ENCODE results near the gene SHC1.

Gene SHC1

DNA sequence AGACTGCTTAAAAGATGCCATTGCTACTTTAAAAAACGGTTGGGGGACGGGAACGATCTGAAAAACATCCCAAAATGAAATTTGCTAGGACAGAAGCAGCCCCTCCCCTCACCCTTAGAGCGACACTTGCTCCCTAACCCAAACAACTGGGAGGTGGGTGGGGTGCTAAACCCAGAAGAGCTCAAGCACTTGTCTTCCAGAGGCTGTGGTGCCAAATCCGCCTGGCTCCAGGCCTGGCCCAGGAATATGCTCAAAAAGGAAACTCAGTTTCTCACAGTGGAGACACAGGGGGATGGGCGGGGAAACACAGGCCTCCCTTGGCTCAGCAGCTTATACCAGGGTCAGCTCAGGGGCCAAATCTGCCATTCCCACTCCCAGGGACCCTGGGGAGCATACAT lies 14.0 kb downstream of the SHC1 start:
- DNase-seq (ENCODE audit: low read depth) = no peak

DNA sequence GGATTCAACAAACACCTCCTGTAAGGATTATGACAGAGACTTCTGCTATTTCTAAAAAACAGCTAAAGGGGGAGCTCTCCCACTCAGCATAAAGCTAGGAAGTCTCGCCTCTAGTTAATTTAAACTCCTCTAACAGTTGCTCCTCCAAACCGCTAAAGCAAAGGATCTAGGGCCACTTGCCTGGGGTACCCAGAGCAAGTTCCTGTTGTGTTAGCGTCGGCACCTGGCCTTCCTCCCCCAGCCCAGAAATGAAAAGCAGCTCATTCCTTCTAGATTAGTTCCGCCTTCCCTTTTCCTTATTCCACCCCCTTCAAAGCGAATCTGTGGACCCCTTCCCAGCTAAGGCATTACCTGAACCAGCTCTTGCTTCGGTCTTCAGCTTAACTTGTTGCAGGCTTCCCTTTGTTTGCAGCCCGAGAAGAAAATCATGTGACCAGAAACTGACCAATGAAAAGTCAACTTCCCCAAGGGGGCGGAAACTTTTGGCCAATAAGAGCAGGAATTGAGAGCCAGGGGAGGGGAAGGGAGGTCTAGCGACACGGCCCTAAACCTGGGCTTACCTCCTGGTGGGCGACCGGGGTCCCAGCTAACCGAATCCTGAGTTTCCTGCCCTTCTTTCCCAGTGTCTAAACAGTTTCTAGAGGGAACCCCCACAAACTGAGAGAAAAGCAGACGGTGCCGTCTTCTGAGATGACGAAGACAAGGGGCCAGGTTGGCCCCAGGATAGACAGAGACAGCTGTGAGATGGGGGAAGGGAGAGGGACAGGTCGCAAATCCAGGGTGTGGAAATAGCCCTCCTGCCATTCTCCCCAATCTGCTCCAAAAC lies 14.6 kb downstream of the SHC1 start, which contains the start of gene PBXIP1:
TSS of gene PBXIP1 (minus strand) at position 382 of the 826 bp plus-strand sequence. CDS start 2,378 bp downstream, outside the sequence.
- DNase-seq (ENCODE audit: low read depth) = peak; percentile 79

DNA sequence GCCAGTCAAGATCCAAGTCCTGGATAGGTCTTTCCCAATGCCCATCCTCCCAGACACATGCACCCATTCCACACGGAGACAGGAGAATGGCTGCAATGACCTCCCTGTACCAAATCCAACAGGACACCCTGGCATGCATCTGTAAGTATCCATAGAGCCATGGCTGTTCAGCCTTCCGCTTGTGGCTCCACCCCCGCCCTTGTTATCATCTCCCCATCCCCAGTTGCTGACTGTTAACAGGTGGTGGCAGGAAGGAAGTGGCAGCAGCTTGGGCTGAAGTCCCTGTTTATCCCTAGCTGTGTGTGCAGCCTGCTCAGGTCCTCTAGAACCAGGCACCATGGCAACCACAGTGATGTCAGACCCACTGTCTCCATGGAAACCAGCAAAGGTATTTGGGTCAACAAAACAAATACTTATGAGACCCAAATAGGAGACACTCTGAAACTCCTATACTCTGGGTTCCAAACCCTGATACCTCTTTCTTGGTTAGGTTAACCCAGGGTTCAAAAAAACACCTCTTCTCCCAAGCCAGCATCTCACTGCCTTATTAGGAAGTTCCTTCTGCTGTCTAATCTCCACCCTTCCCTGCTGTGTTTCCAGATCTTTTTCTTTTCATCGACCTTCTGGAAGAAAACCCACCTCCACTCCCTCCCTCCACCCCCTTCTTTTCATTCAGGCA lies 15.4 kb downstream of the SHC1 start:
- DNase-seq (ENCODE audit: low read depth) = no peak

DNA sequence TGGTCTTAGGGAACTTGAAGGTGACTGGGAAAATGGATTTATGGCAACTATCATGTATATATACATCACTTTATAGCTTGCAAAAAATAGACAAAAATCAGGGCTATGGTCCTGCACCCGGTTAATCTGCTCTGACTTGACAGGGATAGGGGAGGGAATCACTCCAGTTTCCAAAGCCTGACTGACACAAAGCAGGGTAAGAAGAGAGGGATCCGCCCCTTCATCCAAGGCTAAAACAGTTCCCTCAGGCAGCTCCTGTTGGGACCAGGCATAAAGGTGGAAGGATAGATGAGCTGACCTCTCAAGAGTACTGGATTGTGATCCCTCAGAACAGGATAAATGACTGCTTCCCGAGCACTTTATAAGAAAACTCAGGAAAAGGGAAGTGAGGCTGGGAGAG lies 16.0 kb downstream of the SHC1 start:
- no peak for DNase-seq (ENCODE audit: low read depth)

DNA sequence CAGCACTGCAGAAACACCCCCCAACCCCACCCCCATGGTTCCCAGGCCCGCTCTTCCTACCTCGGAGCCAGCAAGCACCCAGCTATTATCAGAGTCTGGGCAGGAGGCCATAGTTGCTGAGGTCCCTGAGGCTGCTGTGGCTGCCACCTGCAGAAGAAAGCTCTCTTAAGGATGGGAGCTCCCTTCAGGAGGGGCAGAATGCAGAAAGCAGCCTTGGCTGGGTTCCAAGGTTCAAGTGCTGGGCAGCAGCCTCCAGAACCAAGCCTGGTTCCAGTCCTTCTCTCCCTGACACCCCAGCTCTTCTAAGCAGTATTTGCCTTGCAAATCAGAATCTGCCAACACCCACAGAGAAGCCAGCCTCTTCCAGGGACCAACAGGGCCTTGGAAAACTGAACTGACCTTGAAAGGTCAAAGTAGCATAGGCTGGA lies 16.9 kb downstream of the SHC1 start:
- no peak for DNase-seq (ENCODE audit: low read depth)

DNA sequence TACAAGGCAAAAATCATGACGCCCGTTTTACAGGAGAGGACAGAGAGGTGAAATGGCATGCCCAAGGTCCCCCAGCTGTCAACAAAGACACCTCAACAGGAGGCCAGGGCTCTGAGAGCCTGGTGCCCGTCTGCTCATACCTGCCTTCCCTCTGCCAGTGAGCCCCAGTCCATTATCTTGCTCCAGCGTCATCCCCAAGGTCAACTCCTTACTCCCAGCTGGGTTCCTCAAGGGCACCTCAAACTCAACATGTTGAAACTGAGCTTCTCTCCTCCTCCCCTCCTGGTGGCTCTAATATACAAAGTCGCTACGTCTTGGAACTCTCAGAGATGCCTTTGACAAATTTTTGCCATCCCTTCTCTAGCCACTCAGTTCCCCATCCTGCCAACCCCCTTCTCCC lies 17.9 kb downstream of the SHC1 start:
- no peak for DNase-seq (ENCODE audit: low read depth)

DNA sequence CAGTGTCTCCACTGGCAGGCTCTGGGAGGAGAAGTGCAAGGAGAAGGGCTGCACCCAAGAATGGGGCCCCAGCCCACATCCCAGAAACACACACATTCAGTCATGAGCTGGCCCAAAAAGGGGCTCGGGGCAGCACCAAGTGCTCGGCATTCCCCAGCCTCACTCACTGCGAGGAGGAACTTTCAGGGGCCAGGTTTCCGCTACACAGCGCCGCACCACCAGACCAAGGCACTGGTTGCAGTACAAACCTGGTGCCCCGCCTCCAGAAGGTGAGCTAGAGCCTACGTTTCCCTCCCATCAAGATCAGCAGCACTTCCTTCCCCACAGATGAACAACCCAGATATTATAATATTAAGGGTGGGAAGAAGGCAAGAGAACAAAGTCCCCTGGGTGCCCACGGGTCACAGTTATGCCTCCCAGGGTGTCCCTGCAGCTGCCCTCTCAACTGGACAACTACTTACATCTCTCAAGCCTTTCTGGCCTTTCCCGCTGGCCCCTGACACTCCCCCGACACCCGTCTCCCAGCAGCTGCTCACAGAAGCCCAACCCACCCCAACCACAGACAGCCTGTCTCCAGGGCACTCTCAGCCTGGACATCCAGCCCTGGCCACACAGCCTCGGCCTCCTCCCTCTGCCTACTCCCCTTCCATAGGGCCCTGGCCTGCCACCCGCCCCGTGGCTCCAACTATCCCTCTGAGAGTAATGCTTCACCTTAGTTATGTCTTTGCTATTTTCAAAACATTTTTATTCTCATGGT lies 18.5 kb downstream of the SHC1 start:
- no peak for DNase-seq (ENCODE audit: low read depth)

DNA sequence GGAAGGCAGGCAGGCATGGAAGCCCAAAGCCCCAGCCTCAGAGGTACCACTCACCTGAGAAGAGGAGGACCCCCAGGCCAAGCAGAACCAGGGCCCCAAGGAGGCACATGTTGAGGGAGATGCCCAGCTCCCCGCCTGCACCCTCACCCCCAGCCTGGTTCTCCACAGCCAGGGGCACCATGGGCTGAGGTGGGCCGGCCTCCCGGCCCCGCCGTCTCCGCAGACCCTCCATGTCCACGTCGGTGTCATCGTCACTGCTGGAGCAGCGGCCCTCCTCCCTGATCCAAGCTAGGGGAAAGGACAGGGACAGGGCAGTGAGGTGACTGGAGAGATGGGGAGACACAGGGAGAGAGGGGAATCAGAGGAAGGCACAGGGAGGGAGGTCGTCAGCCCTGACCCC lies 22.5 kb downstream of the SHC1 start:
- DNase-seq (ENCODE audit: low read depth) = no peak

DNA sequence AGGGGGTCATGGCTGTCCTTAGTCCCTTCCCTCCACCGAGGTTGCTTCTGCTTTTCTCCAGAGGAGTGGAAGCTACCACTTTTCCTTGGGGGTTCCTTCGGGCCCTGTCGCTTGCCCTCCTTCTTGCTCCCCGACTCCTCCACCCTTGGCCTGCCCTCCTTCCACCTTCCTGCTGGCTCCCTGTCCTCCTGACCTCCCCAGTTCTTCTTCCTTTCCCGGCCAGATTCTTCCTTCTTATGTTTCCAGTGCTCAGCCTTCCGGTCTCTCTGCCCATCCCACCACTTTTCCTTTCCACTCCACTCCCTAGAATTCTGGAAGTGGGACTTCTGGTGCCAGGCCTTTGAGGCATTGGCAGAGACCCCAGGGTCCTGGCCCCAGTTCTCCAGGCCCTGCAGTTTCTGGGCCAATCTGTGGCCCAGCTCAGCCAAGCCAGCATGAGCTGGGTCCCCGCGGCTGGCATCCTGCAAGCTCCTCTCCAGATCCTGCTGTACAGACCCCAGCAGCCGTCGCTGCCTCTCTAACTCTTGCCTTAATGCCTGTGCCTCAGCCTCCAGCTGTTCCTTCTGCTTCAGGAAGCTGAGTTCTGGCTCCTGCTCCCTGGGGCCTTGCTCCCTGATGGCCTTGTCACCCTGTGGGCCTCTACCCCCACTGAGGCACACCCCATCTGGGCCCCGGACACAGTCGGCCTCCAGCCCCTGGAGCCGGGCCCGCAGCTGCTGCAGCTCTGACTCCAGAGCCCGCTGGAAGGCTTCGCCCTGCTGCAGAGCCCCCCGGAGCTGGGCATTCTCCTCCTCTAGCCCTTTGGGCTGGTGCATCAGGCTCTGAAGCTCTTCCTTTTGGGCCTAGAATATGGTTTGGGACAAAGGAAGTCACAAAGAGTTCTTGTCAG lies 24.3 kb downstream of the SHC1 start:
- no peak for DNase-seq (ENCODE audit: low read depth)

DNA sequence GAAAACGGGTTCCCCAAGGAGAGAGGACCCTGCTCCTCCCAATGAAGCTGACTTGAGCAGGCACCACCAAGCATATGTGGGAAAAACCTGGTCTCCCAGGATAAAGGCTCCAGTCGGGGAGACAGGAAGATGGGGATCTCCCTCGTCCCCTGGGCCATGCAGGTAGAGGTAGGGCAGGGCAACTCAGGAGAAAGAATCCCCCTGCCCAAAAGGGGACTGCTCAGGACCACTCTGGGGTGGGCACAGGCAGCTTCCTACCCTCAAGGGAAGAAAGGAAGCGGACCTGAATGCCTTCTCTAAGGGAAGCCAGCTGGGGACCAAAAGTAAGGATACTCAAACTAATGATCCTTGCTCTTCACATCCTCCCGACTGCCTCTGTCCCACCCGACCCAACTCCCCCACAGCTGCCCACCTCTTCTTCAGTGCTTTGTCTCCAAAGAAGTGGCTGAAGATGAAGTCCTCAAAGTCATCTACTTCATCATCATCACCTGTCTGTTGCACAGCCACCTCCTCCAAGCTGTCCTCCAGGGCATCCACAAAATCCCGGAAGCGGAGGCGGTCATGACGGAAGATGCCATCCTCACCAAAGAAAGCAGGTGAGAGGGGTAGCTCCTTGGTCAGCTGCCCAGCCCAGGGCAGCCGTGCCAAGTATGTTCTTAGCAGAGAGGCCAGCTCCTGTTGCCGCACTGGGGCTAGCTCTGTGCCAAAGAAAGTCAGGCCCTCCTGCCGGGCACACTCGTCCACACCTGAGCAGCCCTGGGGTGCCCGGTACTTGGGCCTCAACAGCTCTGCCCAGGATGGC lies 25.2 kb downstream of the SHC1 start:
- DNase-seq (ENCODE audit: low read depth) = no peak

DNA sequence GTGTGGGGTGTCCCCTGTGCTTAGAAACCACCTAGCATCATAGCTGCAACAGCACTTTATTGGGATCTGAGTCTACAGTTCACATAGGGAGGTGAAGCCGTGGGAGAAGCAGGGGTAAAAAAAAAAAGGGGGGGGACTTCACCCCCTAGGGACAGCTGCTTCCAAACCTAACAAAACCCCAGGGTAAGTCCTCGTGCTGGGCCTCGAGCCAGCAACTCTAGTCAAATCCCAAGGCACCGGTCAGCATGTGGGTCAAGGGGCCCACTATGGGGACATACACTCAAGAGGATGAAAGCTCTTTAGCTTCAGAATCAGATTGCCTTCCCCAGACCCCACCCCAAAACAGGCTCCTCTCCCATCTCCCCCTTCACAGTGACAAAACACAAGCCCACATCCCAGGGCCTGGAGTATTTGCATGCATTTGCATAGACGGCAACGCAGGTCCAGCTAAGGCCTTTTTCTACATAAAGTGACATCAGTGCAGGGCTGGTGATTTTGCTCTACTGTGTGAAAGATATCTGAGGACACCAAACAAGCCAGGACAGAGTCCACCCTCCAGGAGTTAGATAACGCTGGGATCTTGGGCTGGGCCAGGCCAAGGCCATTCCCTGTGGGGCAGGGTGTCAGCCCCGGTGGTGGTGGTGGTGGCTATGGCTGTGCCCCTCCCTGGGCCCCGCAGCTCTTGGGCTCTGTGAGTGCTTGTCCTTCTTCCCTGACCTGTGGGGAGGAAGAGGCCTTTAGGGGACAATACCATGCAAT lies 26.0 kb downstream of the SHC1 start:
- no peak for DNase-seq (ENCODE audit: low read depth)

DNA sequence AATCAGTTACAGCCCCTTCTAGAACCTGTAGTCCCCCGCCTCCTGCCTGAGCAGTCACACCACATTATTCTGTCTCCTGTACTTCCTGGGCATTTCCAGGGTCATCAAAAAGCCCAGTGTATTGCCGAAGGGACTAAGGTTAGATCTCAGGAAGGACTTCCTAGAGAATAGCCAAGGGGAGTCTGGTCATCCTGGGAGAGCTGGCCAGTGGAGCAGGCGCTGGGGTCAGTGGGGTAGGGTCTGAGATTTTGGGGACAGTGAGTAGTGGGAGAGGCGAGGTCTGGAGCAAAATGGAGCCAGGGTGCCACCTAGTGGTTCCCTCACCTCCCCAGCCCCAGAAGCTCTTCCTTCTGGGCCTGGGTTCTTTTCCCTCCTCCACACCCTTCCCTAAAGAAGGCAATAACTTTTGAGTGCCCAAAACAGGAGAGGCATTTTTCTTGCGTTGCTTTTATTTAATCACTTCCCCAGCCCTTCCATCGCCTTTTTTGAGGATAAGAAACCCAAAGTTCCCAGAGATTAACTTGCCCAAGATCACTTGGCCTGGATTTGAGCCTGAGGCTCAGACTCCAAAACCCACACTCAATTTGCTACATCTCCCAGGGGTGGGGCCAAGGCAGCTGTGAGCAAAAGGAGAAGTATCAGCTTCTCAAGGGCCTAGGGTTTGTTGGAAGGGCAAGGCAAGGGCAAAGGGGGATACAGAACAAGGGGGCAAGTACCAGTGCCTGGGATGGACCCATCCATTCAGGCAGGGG lies 26.7 kb downstream of the SHC1 start:
- no peak for DNase-seq (ENCODE audit: low read depth)

DNA sequence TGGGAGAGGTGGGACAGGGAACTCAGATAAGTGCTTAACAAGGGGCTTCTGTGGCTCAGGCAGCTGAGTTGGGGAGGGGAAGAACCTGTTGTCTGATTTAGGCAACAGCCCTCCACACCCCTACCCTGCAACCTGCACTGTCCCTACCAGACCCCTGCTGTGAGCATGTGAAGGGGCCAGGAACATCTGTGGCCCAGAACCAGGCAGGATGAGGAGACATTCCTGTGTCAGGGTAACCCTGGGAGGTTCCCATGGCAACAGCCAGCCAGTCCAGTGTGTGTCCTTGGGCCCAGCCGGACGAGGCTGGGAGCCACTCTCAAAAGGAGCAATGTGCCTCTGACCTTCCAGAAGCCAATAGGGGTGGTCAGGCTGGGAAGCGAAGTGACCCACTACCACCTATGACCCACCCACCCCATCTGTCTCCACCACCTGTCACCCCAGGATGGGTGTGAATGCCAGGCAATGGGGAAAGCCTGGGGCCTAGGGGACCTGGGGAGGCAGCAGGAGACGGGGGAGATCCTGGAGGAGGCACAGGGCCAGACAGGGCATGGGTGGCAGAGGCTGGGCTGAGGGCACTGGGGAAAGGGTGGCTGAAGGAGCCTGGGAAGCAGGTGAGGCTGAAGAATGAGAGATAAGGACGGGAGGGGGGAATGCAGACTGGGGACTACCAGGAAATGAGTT lies 29.1 kb downstream of the SHC1 start:
- no peak for DNase-seq (ENCODE audit: low read depth)

DNA sequence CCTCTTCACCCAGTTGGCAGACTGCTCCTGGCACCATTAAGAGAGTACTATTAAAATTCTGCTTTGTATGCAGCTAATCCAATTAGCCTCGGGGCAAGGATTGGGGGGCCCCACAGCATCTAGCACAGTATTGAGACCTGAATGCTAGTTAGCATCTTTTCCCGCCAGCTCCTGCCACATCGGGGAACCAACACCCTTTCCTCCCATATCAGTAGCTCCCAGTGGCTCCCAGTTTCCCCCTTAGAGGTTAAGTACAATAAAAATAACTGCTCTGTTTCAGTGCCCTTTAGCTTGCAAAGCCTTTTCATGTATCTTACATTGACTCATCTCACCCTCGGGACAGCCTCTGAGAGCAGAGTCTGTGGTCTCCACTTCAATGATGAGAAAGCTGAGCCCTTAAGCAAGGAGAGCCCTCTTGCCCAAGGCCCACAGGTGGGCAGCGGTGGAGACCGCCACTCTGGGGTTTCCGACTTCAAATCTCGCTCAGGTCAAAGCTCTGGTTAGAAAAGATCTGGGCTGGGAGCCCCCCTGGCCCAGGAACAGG lies 29.8 kb downstream of the SHC1 start:
- DNase-seq (ENCODE audit: low read depth) = no peak

DNA sequence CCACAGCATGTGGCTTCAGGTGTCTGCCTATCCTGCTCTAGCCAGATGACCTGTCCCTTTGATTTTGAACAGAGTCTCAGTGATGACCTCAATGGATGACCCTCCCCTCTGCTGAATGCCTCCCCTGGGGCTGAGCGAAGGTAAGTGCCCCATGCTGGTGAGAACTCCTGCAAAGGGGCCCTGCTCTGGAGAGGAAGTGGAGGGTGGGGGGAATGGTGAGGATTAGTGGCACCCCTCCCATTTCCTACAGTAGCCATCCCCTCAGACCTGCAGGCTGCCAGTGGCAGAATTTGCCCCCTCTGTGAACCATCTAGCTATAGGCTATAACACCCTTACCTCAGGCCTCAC lies 30.4 kb downstream of the SHC1 start:
- no peak for DNase-seq (ENCODE audit: low read depth)

DNA sequence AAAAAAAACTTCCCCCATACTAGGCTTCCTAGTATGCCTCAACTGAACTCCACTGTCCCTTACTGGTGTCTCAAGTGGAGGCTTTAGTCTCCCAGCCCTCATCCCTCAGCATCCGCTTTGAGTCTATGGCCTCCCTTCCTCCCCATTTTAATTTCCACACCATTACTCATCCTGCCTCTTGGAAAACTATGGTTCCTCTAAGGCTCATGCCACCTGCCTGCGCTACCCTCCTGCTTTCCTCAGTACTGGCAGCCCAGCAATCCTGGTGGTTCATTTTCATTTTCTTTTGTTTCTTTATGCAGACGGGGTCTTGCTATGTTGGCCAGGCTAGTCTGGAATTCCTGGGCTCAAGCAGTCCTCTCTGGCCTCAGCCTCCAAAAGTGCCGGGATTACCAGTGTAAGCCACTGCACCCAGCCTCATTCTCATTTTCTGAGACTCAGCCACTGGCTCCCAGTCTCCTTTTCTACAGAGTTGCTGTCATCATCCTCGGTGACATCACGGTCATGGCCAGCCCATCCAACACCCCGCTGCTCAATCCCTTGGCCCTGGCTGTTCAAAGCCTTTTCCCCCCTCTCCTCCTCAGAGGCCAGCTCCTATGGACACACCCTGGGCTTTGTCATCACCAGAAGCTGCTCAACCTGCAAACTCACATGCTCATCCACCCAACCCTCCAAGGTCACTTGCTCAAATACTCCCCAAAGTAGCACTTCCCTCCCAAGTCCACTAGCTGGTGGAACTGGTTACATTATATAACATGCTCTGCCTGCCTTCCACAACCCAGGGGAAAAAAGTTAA lies 31.7 kb downstream of the SHC1 start:
- DNase-seq (ENCODE audit: low read depth) = no peak

DNA sequence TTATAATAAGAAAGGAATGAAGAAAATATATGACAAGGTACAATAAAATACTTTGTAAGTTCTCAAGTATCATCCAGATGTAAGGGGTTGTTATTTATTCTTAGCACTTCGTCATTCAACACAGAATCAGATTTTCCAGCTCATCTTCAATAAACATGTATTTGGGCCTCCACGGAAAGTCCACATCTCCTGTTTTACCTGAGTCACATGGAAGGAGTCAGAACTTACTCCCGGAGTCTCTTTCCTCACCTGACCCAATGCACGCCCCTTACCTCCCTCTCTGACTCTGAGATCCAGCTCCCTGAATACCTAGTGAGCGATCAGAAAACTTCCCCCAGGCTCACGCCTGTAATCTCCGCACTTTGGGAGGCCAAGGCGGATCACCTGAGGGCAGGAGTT lies 32.6 kb downstream of the SHC1 start:
- no peak for DNase-seq (ENCODE audit: low read depth)
